OCI-LY1 (cell line): ENCODE results near the gene KHDC1L.

Experiments
- H2AFZ ChIP-seq: fragments of 200-600 bp; sonication (generic), shearing (Covaris generic); 2 replicates; pipeline ENCODE4 v1.6.0; 2014; ENCODE audit warnings: antibody characterized with exemption, mild to moderate bottlenecking, low read length
- H3F3A ChIP-seq: fragments of 200-600 bp; sonication (generic), shearing (Covaris generic); 2 replicates; pipeline ENCODE4 v1.6.0; 2014; ENCODE audit warnings: mild to moderate bottlenecking, antibody characterized with exemption, low read length, moderate library complexity; ENCODE audit not compliant: insufficient read depth
- H3K27ac ChIP-seq: fragments of 200-600 bp; sonication (generic); 2 replicates; pipeline ENCODE4 v1.5.1; 2014; ENCODE audit warnings: low read length, mixed run types, mild to moderate bottlenecking, low read depth; ENCODE audit not compliant: poor library complexity, severe bottlenecking
- H3K27me3 ChIP-seq: fragments of 200-600 bp; sonication (generic); 2 replicates; pipeline ENCODE4 v1.6.0; 2014; ENCODE audit warnings: antibody characterized with exemption, mild to moderate bottlenecking, low read length, moderate library complexity; ENCODE audit not compliant: insufficient read depth
- H3K36me3 ChIP-seq: fragments of 200-600 bp; sonication (generic); 2 replicates; pipeline ENCODE4 v1.6.1; 2014; ENCODE audit warnings: mild to moderate bottlenecking, antibody characterized with exemption, low read length, moderate library complexity, mixed read lengths; ENCODE audit not compliant: insufficient read depth
- H3K4me1 ChIP-seq: fragments of 200-600 bp; sonication (generic); 2 replicates; pipeline ENCODE4 v1.5.1; 2014; ENCODE audit warnings: mild to moderate bottlenecking, low read length, moderate library complexity; ENCODE audit not compliant: insufficient read depth, severe bottlenecking
- H3K4me2 ChIP-seq: fragments of 200-600 bp; sonication (generic), shearing (Covaris generic); 2 replicates; pipeline ENCODE4 v1.6.1; 2014; ENCODE audit warnings: low read length
- H3K4me3 ChIP-seq: fragments of 200-600 bp; sonication (generic); 2 replicates; pipeline ENCODE4 v1.5.1; 2014; ENCODE audit warnings: low read length, low read depth, mild to moderate bottlenecking, mixed read lengths; ENCODE audit not compliant: poor library complexity, severe bottlenecking
- H3K79me2 ChIP-seq: fragments of 200-600 bp; shearing (Covaris generic); 2 replicates; pipeline ENCODE4 v1.6.1; 2016; ENCODE audit warnings: mixed run types, low read length, mixed read lengths; ENCODE audit not compliant: insufficient read depth
- H3K9ac ChIP-seq: fragments of 200-600 bp; sonication (generic), shearing (Covaris generic); 2 replicates; pipeline ENCODE4 v1.6.1; 2014; ENCODE audit warnings: mild to moderate bottlenecking, low read length, mixed read lengths
- H3K9me2 ChIP-seq: fragments of 200-600 bp; sonication (generic), shearing (Covaris generic); 2 replicates; pipeline ENCODE4 v1.6.1; 2014; ENCODE audit warnings: low read depth, mild to moderate bottlenecking, low read length, mixed read lengths
- H3K9me3 ChIP-seq: fragments of 200-600 bp; shearing (Covaris generic); 2 replicates; pipeline ENCODE4 v1.6.1; 2014; ENCODE audit warnings: low read length, mixed read lengths
- H4K20me1 ChIP-seq: fragments of 200-600 bp; sonication (generic), shearing (Covaris generic); 2 replicates; pipeline ENCODE4 v1.6.0; 2016; ENCODE audit warnings: mild to moderate bottlenecking, low read length; ENCODE audit not compliant: insufficient read depth
- CTCF ChIP-seq: fragments of 200-600 bp; sonication (generic), shearing (Covaris generic); IDR thresholded peaks from 2 replicates; pipeline ENCODE4 v1.5.1; 2017; ENCODE audit warnings: mild to moderate bottlenecking, antibody characterized with exemption, low read length, moderate library complexity, mixed read lengths
- EZH2 ChIP-seq: fragments of 200-600 bp; sonication (generic), shearing (Covaris generic); IDR thresholded peaks from 2 replicates; pipeline ENCODE4 v1.8.0; 2017; ENCODE audit warnings: borderline replicate concordance, mixed run types, mild to moderate bottlenecking, antibody characterized with exemption, low read length, moderate library complexity, mixed read lengths

KHDC1L gene

GRCh38 chr6:73182021-73182607, 43.2 kb downstream of the KHDC1L start:
- Histone ChIP-seq H3K9ac (no peak overlapping the region), H3K79me2 (no peaks in the 10 kb centered on the region), H3K27ac (no peak overlapping the region), H3K36me3 (no peaks in the 10 kb centered on the region), H3K9me3 (no peaks in the 10 kb centered on the region), H3K4me3 (no peak overlapping the region), H3K27me3 (no peaks in the 10 kb centered on the region), H3F3A (no peaks in the 10 kb centered on the region), H3K9me2 (no peaks in the 10 kb centered on the region), H3K4me1 (peaks cover 31% of the 10 kb centered on the region), H2AFZ (no peak overlapping the region), H3K4me2 (no peak overlapping the region), H4K20me1 (no peaks in the 10 kb centered on the region)
- TF ChIP-seq EZH2 (no peak), CTCF (no peak)

- H3K9me3 ChIP-seq, result no peaks in the 10 kb centered on the region
- H4K20me1 ChIP-seq, result no peaks in the 10 kb centered on the region
- peaks cover 42% of the 10 kb centered on the region for H3K4me1 ChIP-seq
- H3K27me3 ChIP-seq, result no peaks in the 10 kb centered on the region
- H3K79me2 ChIP-seq, result no peaks in the 10 kb centered on the region
- H2AFZ ChIP-seq, result no peak overlapping the region
- peak overlapping the region; percentile 44 for H3K27ac ChIP-seq
- peak overlapping the region; percentile 64 for H3K4me2 ChIP-seq
- no peak overlapping the region; the same call in 1 of the 2 replicates for H3K9ac ChIP-seq
- H3K36me3 ChIP-seq, result no peaks in the 10 kb centered on the region
- no peaks in the 10 kb centered on the region for H3F3A ChIP-seq
- peak overlapping the region; percentile 41 for H3K4me3 ChIP-seq
- TF ChIP-seq EZH2 (no peak), CTCF (peak; percentile 90)
- H3K9me2 ChIP-seq, result no peaks in the 10 kb centered on the region
Observed at GRCh38 chr6:73180763-73181619, 44.3 kb downstream of the KHDC1L start.

GRCh38 chr6:73180076-73180738, 45.1 kb downstream of the KHDC1L start:
- Histone ChIP-seq H3K4me2 (peak overlapping the region; percentile 64; the same call in 1 of the 2 replicates), H3F3A (no peaks in the 10 kb centered on the region), H2AFZ (no peak overlapping the region), H4K20me1 (no peaks in the 10 kb centered on the region), H3K4me3 (no peak overlapping the region), H3K9me2 (no peaks in the 10 kb centered on the region), H3K9ac (no peak overlapping the region), H3K27me3 (no peaks in the 10 kb centered on the region), H3K79me2 (no peaks in the 10 kb centered on the region), H3K27ac (peak overlapping the region; percentile 44), H3K9me3 (no peaks in the 10 kb centered on the region), H3K36me3 (no peaks in the 10 kb centered on the region), H3K4me1 (peaks cover 46% of the 10 kb centered on the region)
- TF ChIP-seq CTCF, result no peak
- TF ChIP-seq EZH2, result no peak
